Activated T-cell treated with anti-CD3 and anti-CD28 coated beads, Interleukin-2, amount 50 U/mL, for 72 hours (primary cell): ENCODE data around the gene OTOG. TPM values are rescaled to one million over a fixed set of nuclear protein-coding genes. Genes with fewer than 3 reads are reported as not detected.

Experiments used
- ATAC-seq, 2 donors: fragments of 150-1000 bp; cut with Tn5 transposase; replicated peaks in 1 of 2; 2 replicates each; pipeline ENCODE4 v1.10.0; 2021; ENCODE audit warnings: moderate library complexity in 2 of 2, mild to moderate bottlenecking in 1 of 2
- DNase-seq, 2 donors: peaks; one replicate each; pipeline ENCODE4 v3.0.0; 2021 to 2022; ENCODE audit warnings: mixed read lengths in 1 of 2
- H3K27ac Mint-ChIP-seq: one replicate; pipeline ENCODE4 v1.8.0; 2022; ENCODE audit warnings: mild to moderate bottlenecking, moderate library complexity, mixed read lengths
- H3K27me3 Mint-ChIP-seq: one replicate; pipeline ENCODE4 v1.8.0; 2022; ENCODE audit warnings: low read depth, mixed read lengths
- H3K36me3 Mint-ChIP-seq, 2 donors: one replicate each; pipeline ENCODE4 v1.8.0; 2022; ENCODE audit warnings: mixed read lengths in 2 of 2, mild to moderate bottlenecking in 1 of 2; ENCODE audit not compliant: insufficient read depth in 2 of 2
- H3K4me1 Mint-ChIP-seq: one replicate; pipeline ENCODE4 v1.8.0; 2022; ENCODE audit warnings: low read depth, mixed read lengths
- H3K4me3 Mint-ChIP-seq, 2 donors: one replicate each; pipeline ENCODE4 v1.8.0; 2022; ENCODE audit warnings: mild to moderate bottlenecking in 2 of 2, mixed read lengths in 2 of 2, moderate library complexity in 2 of 2
- H3K9me3 Mint-ChIP-seq, 2 donors: one replicate each; pipeline ENCODE4 v1.8.0; 2022; ENCODE audit warnings: mixed read lengths in 2 of 2
- total RNA-seq, 2 donors: library from RNA; stranded (reverse); gene quantifications; one replicate each; pipeline ENCODE4 v1.2.3, GENCODE V29; 2022

OTOG gene
- total RNA-seq, 2 donors from 2014 or later = not detected

GRCh38 chr11:17563961-17564686 lies 17.1 kb downstream of the OTOG start:
- ATAC-seq (no peak), DNase-seq (no peak)
- H3K27ac Mint-ChIP-seq = no peak overlapping the region
- no peak overlapping the region for H3K4me3 Mint-ChIP-seq
- H3K36me3 Mint-ChIP-seq = no peaks in the 10 kb centered on the region
- peaks cover 6% of the 10 kb centered on the region for H3K27me3 Mint-ChIP-seq
- H3K4me1 Mint-ChIP-seq = no peaks in the 10 kb centered on the region
- H3K9me3 Mint-ChIP-seq = no peaks in the 10 kb centered on the region

GRCh38 chr11:17564687-17565042 lies 17.6 kb downstream of the OTOG start:
- no peak for ATAC-seq
- Mint-ChIP-seq H3K9me3 (no peaks in the 10 kb centered on the region), H3K4me1 (no peaks in the 10 kb centered on the region), H3K27me3 (peaks cover 6% of the 10 kb centered on the region), H3K4me3 (no peak overlapping the region), H3K36me3 (no peaks in the 10 kb centered on the region), H3K27ac (no peak overlapping the region)
- DNase-seq = no peak

- DNase-seq (no peak), ATAC-seq (no peak)
- Mint-ChIP-seq H3K36me3 (no peaks in the 10 kb centered on the region), H3K27me3 (peaks cover 16% of the 10 kb centered on the region), H3K27ac (no peak overlapping the region), H3K4me3 (no peak overlapping the region), H3K9me3 (no peaks in the 10 kb centered on the region), H3K4me1 (no peaks in the 10 kb centered on the region)
Measured at GRCh38 chr11:17568944-17569343, 21.9 kb downstream of the OTOG start.

- peaks cover 18% of the 10 kb centered on the region for H3K27me3 Mint-ChIP-seq
- no peaks in the 10 kb centered on the region for H3K36me3 Mint-ChIP-seq
- no peak overlapping the region for H3K4me3 Mint-ChIP-seq
- no peaks in the 10 kb centered on the region for H3K4me1 Mint-ChIP-seq
- no peaks in the 10 kb centered on the region for H3K9me3 Mint-ChIP-seq
- DNase-seq (no peak), ATAC-seq (no peak)
- H3K27ac Mint-ChIP-seq = no peak overlapping the region
Measured at GRCh38 chr11:17570034-17570433, 23.0 kb downstream of the OTOG start.

DNA sequence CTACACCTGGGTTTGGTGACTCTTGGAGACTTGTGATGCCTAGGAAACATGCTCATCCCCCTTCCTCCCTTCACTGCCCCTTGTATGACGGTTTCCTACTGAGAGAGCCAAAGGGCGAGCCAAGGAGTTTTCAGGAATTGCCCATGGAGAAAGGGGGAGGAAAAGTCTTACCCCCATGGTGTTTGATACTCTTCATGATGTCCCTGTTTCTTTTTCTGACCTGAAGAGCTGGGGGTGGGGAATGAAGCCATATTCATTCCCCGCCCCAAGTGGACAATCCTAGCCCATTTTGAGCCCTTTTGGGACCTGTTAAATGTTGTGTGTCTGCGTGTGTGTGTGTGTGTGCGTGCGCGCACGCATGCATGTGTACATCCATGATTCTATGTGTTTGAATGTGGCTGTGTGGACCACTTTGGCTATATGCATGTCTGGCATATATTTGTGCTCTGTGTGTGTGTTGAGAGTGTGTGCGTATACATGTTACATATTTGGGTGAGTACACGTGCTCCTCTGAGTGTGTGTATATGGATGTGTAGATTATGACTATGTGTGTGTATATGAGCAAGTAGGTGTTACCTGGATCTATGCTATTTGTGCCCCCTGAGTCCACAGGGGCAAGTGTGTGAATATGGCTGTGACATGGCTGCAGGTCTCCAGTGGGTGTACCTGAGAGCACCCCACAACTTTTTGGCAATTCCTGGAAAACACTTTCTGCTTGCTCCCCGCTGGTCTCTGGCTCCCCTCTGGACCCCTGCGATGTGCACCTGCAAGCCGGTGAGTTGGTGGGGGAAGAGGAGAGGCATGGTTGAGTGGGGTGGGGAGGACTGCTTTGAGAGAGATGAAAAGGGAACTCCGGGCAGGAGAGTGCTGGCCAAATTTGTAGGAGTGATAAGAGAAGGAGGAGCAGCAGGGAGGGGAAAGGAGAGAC lies 24.6 kb downstream of the OTOG start:
- no peak overlapping the region for H3K27ac Mint-ChIP-seq
- ATAC-seq (no peak), DNase-seq (no peak)
- H3K4me1 Mint-ChIP-seq = no peaks in the 10 kb centered on the region
- no peak overlapping the region for H3K4me3 Mint-ChIP-seq
- no peaks in the 10 kb centered on the region for H3K36me3 Mint-ChIP-seq
- H3K27me3 Mint-ChIP-seq = peaks cover 18% of the 10 kb centered on the region
- no peaks in the 10 kb centered on the region for H3K9me3 Mint-ChIP-seq

GRCh38 chr11:17572359-17572690 lies 25.3 kb downstream of the OTOG start:
- DNase-seq = no peak
- H3K4me1 Mint-ChIP-seq = no peaks in the 10 kb centered on the region
- H3K36me3 Mint-ChIP-seq = no peaks in the 10 kb centered on the region
- H3K9me3 Mint-ChIP-seq = no peaks in the 10 kb centered on the region
- H3K27me3 Mint-ChIP-seq = peaks cover 18% of the 10 kb centered on the region
- H3K27ac Mint-ChIP-seq = no peak overlapping the region
- no peak overlapping the region for H3K4me3 Mint-ChIP-seq
- ATAC-seq = no peak

DNA sequence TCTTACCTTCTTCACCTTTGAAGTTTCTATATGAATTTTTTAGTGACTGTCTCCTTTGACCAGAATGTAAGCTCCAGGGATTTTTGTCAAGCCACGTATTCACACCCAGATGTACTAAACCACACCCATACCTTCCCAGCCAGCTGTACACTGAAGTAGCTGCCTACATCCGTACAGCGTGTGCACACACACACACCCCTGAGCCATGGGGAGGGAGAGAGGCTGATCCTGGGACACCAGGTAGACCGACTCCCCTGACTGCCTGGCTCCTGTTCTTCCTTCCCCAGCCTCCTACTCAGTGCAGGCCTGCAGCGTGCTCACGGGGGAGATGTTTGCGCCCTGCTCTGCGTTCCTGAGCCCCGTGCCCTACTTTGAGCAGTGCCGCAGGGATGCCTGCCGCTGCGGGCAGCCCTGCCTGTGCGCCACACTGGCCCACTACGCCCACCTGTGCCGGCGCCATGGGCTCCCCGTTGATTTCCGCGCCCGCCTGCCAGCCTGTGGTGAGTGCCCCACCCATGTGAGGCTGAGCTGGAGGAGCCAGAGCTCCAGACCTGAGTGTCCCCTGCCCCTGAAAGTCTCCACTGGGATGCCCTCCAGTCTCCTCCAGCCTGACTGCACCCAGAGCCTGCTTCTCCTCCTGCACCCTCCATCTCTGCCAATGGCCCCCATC lies 25.9 kb downstream of the OTOG start:
- no peak for ATAC-seq
- Mint-ChIP-seq H3K4me1 (no peaks in the 10 kb centered on the region), H3K4me3 (no peak overlapping the region), H3K27me3 (peaks cover 18% of the 10 kb centered on the region), H3K27ac (no peak overlapping the region), H3K36me3 (no peaks in the 10 kb centered on the region), H3K9me3 (no peaks in the 10 kb centered on the region)
- DNase-seq = no peak

- H3K9me3 Mint-ChIP-seq = no peaks in the 10 kb centered on the region
- H3K27me3 Mint-ChIP-seq = peaks cover 18% of the 10 kb centered on the region
- H3K4me3 Mint-ChIP-seq = no peak overlapping the region
- no peaks in the 10 kb centered on the region for H3K36me3 Mint-ChIP-seq
- H3K27ac Mint-ChIP-seq = no peak overlapping the region
- ATAC-seq (no peak), DNase-seq (no peak)
- no peaks in the 10 kb centered on the region for H3K4me1 Mint-ChIP-seq
Measured at GRCh38 chr11:17573526-17573925, 26.5 kb downstream of the OTOG start.

DNA sequence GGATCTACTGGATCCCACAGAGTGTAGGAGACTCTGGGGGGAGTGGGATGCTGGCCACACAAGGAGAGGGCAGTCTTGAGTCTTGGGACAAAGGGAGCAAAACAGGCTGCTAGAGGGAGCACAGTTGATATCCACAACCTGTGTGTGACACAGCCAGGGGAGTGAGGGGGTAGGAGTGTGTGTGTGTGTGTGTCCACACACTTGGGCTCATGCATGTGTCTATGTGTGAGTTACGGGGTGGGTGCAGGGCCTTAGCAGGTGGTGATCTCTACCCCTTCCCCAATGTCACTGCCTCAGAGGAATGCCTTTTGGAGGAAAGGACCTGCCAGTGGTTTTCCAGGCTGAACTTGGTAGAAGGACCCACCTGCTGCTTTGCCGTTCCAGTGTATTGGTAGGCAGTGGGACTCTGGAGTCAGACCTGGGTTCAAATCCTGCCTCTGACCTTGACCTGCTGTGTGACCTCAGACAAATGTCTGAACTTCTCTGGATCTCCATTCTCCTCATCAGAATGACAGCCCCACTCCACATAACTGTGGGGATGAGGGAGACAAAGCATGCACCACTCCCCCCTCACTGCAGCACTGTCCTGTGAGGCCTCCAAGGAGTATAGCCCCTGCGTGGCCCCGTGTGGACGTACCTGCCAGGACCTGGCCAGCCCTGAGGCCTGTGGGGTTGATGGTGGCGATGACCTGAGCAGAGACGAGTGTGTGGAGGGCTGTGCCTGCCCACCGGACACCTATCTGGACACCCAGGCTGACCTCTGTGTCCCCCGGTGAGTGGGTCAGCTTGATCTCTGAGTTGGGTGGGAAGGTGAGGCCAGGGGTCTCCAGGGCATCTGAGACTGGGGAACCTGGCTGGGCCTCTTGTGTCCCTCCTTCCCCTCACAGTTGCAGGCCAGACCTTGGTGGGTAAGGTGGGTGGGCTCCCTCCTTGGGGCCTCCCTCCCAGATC lies 27.4 kb downstream of the OTOG start:
- H3K9me3 Mint-ChIP-seq = no peaks in the 10 kb centered on the region
- H3K4me1 Mint-ChIP-seq = no peaks in the 10 kb centered on the region
- H3K36me3 Mint-ChIP-seq = no peaks in the 10 kb centered on the region
- ATAC-seq (no peak), DNase-seq (no peak)
- no peak overlapping the region for H3K4me3 Mint-ChIP-seq
- H3K27ac Mint-ChIP-seq = no peak overlapping the region
- peaks cover 18% of the 10 kb centered on the region for H3K27me3 Mint-ChIP-seq

DNA sequence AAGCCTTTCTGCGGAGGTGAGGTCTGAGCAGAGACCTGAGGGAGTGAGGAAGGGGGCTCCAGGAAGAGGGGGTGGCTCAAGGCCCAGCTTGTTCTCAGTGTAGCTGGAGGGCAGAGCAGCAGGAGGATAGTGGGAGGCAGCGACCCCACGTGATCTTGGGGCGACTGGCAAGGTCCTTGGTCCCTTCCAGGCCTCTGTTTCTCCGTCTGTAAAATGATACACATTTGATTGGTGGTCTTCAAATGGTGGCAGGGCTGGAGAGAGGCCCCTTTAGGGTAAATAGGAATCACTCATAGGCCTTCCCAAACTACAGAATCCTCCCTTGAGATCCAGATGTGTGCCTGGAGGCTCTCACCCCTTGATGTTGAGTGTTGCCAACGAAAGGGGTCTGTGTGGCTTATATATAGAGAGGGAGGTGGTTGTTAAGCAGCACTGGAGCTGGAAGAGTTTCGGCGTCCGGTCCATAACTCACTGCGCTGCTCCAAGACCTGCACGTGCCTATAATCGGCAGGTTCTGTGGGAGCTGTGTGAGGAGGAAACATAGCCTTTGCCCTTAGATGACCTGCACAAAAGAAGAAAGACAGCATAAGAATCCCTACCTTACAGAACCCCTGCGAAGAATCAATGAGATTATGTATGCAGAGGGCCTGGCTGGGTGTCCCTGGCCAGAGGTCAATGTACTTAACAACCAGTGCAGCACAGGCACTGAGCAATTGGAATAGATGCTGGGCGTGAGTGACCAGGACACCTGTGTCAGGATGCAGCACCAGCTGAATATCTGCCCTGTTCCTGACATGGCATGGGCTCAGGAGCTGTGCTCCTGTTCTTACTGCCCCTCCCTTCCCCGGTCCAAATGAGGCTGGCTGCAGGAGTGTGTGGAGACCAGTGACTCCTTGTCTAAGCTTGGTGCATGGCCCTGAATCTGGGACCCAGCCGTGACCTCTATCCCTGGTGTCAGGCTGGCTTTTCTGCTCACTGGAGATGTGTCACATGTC lies 28.7 kb downstream of the OTOG start:
- H3K4me3 Mint-ChIP-seq = no peak overlapping the region

DNA sequence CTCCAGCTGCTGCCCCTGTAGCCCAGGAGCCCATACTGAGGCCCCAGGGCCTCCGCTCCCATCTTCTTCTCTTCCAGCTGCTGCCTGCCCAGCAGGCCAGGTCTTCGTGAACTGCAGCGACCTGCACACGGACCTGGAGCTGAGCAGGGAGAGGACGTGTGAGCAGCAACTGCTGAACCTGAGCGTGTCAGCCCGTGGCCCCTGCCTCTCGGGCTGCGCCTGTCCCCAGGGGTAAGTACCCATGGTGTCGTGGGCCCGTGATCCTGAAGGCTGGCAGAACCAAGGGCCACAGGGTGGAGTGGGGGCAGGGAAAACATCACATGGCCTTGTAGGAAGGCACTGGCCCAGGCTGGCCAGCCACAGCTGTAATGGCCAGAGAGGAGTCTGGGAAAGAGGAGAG lies 31.2 kb downstream of the OTOG start:
- Mint-ChIP-seq H3K36me3 (no peaks in the 10 kb centered on the region), H3K27me3 (peaks cover 19% of the 10 kb centered on the region), H3K4me1 (no peaks in the 10 kb centered on the region), H3K9me3 (no peaks in the 10 kb centered on the region), H3K4me3 (no peak overlapping the region), H3K27ac (no peak overlapping the region)
- ATAC-seq = no peak
- no peak for DNase-seq

More for the DNA sequence above, 28.7 kb downstream of the OTOG start:
- H3K27ac Mint-ChIP-seq = no peak overlapping the region
- H3K4me1 Mint-ChIP-seq = no peaks in the 10 kb centered on the region
- H3K27me3 Mint-ChIP-seq = peaks cover 24% of the 10 kb centered on the region
- no peak for DNase-seq
- ATAC-seq = no peak
- H3K36me3 Mint-ChIP-seq = no peaks in the 10 kb centered on the region
- H3K9me3 Mint-ChIP-seq = no peaks in the 10 kb centered on the region

GRCh38 chr11:17578958-17579357 lies 31.9 kb downstream of the OTOG start:
- no peak overlapping the region for H3K27ac Mint-ChIP-seq
- ATAC-seq (no peak), DNase-seq (no peak)
- no peaks in the 10 kb centered on the region for H3K36me3 Mint-ChIP-seq
- H3K4me1 Mint-ChIP-seq = no peaks in the 10 kb centered on the region
- no peaks in the 10 kb centered on the region for H3K9me3 Mint-ChIP-seq
- no peak overlapping the region for H3K4me3 Mint-ChIP-seq
- H3K27me3 Mint-ChIP-seq = peaks cover 12% of the 10 kb centered on the region
